GM19467 (cell line): ENCODE data around the gene NCS1.

ENCODE experiments used
- ATAC-seq: cut with Tn5 transposase; IDR thresholded peaks from one replicate; pipeline ENCODE4 v1.9.1; 2021; ENCODE audit warnings: mild to moderate bottlenecking, moderate library complexity; ENCODE audit not compliant: unreplicated experiment

Gene NCS1

GRCh38 chr9:130174920-130175321 is 2.7 kb downstream of the NCS1 start:
- ATAC-seq: no peak

GRCh38 chr9:130175355-130175754 is 3.2 kb downstream of the NCS1 start:
- ATAC-seq: no peak

DNA sequence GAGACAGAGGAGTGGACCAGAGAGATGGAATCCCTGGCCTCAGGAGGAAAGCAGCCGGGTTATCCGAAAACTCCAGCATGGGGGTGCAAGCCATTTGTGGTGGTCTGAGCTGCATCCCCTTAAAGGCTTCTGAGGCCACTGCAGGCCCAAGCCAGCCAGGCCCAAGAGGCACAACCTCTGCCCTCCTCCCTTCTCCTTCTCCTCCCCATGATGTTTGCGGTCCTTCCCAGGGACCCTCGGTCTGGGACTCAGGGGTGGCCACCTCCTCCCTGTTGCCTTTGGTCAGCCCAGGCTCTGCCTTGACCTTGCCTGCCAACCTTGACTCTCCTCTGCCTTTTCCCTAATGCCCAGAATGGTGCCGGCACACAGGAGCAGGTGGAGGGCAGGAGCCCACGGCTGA is 4.6 kb downstream of the NCS1 start:
- ATAC-seq: no peak

GRCh38 chr9:130177898-130178805 is 5.9 kb downstream of the NCS1 start:
- ATAC-seq: no peak

- no peak for ATAC-seq
Observed at GRCh38 chr9:130179331-130179907, 7.2 kb downstream of the NCS1 start.

- ATAC-seq: no peak
Observed at GRCh38 chr9:130180516-130180915, 8.3 kb downstream of the NCS1 start.

GRCh38 chr9:130181678-130182380 is 9.6 kb downstream of the NCS1 start:
- no peak for ATAC-seq

- no peak for ATAC-seq
Observed at GRCh38 chr9:130182381-130182909, 10.2 kb downstream of the NCS1 start.

GRCh38 chr9:130183133-130183762 is 11.0 kb downstream of the NCS1 start:
- ATAC-seq: no peak

GRCh38 chr9:130185017-130185416 is 12.8 kb downstream of the NCS1 start:
- no peak for ATAC-seq

- ATAC-seq: no peak
Observed at GRCh38 chr9:130185490-130186031, 13.4 kb downstream of the NCS1 start.

- ATAC-seq: no peak
Observed at GRCh38 chr9:130186051-130186450, 13.8 kb downstream of the NCS1 start.

DNA sequence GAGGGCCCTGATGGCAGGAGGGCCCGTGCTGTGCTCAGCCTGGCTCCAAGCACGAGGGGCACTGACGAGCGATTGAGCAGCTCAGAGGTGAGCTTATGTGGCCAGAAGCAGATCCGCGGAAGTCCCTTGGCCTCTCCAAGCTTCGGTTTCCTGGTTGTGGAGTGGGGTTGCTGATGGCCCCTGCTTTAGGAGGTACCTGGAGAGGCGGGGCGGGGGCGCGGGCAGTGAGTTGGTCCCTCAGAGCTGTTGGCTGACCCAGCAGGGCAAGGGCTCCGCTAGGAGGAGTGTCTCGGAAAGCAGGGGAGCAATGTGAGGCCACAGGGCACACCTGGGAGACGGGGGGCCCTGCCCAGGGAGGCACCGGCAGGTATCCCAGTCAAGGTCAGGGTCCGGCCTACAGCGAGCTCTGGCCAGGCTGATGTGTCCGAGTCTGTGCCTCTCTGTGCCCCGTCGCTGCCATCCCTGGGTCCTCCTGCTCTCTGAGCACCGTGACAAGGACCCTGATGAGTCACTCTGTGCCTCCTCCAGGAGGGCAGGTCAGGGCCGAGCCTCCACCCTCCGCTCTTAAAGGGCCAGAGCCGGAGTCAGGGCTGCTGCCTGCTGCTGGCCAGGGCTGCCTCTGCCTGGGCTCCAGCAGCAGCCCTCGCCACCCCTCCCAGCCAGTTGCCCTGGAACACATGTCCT is 14.8 kb downstream of the NCS1 start:
- ATAC-seq: no peak

DNA sequence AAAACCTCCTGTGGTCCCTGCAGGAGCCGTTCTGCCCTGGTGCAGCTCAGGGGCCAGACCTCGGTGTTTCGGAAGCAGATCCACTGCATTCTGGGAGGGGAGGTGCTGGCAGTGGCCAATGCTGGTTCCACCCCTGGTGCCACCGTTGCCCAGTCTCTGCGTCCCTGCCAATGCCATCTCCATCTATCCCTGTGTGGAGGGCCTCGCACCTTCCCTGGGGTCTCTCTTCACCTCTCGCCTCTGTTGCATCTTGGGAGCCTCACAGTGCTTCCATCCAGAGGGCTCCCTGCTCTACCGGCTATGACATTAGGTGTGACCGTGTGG is 15.3 kb downstream of the NCS1 start:
- ATAC-seq: no peak

DNA sequence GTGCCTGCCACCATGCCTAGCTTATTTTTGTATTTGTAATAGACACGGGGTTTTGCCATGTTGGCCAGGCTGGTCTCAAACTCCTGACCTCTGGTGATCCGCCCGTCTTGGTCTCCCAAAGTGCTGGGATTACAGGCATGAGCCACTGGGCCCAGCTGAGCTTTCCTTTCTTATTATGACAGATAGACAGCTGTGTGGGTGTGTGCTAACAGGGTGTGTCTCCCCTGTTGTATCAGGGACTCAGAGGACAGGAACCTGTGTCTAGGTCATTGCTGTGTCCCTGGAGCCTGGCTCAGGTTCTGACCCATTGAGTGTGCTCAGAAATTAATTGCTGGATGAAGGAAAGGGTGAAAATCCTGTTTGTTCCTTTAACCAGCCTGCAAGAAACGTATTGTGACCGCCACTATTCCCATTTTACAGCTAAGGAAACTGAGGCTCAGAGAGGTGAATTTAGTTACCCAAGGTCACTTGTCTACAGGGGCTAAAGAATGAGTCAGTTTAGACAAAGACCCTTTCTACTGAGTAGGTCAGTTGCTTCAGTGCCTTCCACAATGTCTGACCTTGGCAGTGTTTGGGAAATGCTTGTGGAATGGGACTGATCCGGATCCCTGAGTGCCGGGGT is 16.8 kb downstream of the NCS1 start:
- ATAC-seq: no peak

- ATAC-seq: no peak
Observed at GRCh38 chr9:130189840-130190239, 17.6 kb downstream of the NCS1 start.

DNA sequence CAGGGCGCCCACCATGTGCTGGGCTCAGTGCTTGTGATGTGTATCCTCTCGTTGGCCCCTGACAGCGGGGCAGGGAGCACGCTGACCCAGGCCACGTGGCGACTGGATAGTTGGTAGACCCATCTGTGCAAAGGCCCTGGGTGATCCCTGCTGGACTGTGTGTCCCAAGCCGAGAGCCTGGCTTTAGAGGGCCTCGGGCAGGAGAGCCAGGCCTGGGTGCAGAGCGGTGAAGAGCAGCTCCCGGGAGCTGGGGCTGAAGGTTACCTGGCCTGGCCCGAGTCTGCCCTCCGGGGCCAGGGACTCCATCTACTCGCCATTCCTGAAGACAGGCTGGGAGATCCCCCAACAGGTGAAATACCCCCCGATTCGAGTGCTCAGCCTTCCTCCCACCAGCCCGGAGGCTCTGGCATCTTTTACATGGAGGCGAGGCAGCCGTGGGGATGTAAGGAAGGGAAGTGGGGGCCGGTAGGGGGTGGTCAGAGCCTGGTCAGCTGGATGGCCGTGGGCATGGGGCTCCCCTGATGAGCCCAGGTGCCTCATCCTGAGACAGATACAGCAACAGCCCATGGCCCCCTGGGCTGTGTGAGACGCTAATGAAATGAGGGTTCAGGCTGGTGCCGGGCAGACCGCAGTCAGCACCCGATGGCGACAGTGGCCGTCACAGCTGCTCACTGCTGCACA is 19.0 kb downstream of the NCS1 start:
- no peak for ATAC-seq

DNA sequence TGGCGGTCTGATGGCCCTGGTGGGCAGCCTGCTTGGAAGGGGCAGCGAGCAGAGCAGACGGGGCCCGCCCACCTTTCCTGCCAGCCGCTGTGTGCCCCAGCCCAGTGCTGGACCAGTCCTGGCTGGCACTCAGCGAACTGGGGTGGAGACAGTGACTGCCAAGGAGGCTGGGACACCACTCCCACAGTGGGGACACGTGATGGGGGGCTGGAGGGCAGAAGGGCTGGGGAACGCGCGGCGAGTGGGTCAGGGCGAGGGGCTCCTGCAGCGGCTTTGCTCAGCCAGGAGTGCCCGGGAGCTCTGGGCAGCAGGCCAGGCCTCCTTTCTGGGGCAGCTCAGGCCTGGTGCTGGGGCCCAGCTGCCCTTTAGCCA is 19.5 kb downstream of the NCS1 start:
- no peak for ATAC-seq

DNA sequence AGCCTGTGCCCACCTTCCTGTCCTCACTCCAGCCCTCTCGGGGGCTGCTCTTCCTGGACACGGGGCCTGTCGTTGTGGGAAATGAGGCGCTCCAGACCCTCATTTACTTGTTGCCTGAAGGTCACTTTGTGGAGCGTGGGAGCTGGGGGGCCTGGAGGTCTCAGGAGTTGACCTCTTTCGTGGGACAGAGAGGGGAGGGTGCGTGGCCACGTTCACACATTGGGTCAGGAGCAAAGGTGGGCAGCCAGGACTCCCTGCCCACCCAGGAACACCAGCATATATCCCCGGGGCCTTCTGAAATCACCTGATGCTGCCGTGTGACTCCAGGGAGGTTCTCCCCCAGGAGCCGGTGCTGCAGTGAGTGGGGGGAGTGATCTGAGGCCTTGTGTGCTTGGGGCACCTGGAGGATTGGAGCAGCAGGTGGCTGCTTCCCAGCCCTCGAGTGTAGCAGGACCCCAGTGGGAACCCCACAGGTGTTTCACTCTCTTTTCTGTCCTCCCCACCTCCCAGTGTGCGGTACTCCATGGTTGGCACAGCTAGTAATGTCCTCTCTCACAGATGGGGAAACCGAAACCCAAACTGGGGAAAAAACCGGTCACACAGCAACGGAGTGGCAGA is 20.3 kb downstream of the NCS1 start:
- no peak for ATAC-seq
